Neural cell (in vitro differentiated cells): ENCODE measurements around the gene MTA1.

ENCODE experiments used
- CTCF ChIP-seq: fragments of 450-650 bp; IDR thresholded peaks from 2 replicates; pipeline ENCODE4 v1.5.1; 2014; ENCODE audit warnings: antibody characterized with exemption, mild to moderate bottlenecking, moderate library complexity; ENCODE audit not compliant: poor library complexity, severe bottlenecking
- EP300 ChIP-seq: fragments of 450-650 bp; conservative IDR thresholded peaks from 2 replicates; pipeline ENCODE4 v1.6.1; 2014; ENCODE audit warnings: antibody characterized with exemption, mild to moderate bottlenecking, moderate library complexity; ENCODE audit not compliant: poor library complexity, severe bottlenecking
- EZH2 ChIP-seq: fragments of 200-600, 300-800 bp; shearing (Covaris generic), sonication (generic); IDR thresholded peaks from 2 replicates; pipeline ENCODE4 v1.6.1; 2014; ENCODE audit warnings: antibody characterized with exemption, low read length, borderline replicate concordance, mild to moderate bottlenecking; ENCODE audit not compliant: insufficient read depth, poor library complexity, severe bottlenecking
- MXI1 ChIP-seq: fragments of 450-650 bp; conservative IDR thresholded peaks from 2 replicates; pipeline ENCODE4 v1.6.1; 2014; ENCODE audit warnings: antibody characterized with exemption, mild to moderate bottlenecking; ENCODE audit not compliant: poor library complexity, severe bottlenecking
- POLR2AphosphoS5 ChIP-seq: IDR thresholded peaks from 2 replicates; pipeline ENCODE4 v1.6.1; 2012
- RAD21 ChIP-seq: fragments of 450-650 bp; conservative IDR thresholded peaks from 2 replicates; pipeline ENCODE4 v1.6.1; 2014; ENCODE audit warnings: antibody characterized with exemption, mild to moderate bottlenecking, moderate library complexity
- REST ChIP-seq: IDR thresholded peaks from 2 replicates; pipeline ENCODE4 v1.6.1; 2012; ENCODE audit warnings: borderline replicate concordance
- SMC3 ChIP-seq: fragments of 450-650 bp; conservative IDR thresholded peaks from 2 replicates; pipeline ENCODE4 v1.6.1; 2014; ENCODE audit warnings: antibody characterized with exemption, mild to moderate bottlenecking, moderate library complexity; ENCODE audit not compliant: poor library complexity
- TAF1 ChIP-seq: IDR thresholded peaks from 2 replicates; pipeline ENCODE4 v1.6.1; 2012; ENCODE audit warnings: low read depth

- no peak for TF ChIP-seq CTCF
- TF ChIP-seq POLR2AphosphoS5: no peak
- no peak for TF ChIP-seq MXI1
- no peak for TF ChIP-seq EZH2
- TF ChIP-seq RAD21: no peak
- no peak for TF ChIP-seq REST
- TF ChIP-seq EP300: no peak
- TF ChIP-seq TAF1: no peak
- no peak for TF ChIP-seq SMC3
Observed at GRCh38 chr14:105385322-105385637, 34.3 kb upstream of the MTA1 start.
